Cardiac muscle cell (in vitro differentiated cells and primary cell): ENCODE measurements around the gene SERPINA3. TPM values are rescaled to one million over a fixed set of nuclear protein-coding genes. Genes with fewer than 3 reads are reported as not detected.

Experiments used
- DNase-seq, 2 donors: peaks; one replicate each; pipeline versions ENCODE4 v3.0.0 to v3.0.0-alpha.2; 2010 to 2017; ENCODE audit warnings: low read depth in 1 of 2, low spot score in 1 of 2
- H3K27ac ChIP-seq: fragments of 200-600 bp; sonication (generic); 2 replicates; pipeline ENCODE4 v1.5.1; 2016
- H3K27me3 ChIP-seq: fragments of 200-600 bp; sonication (generic); 2 replicates; pipeline ENCODE4 v1.6.0; 2016; ENCODE audit warnings: control low read depth
- H3K36me3 ChIP-seq: fragments of 200-600 bp; sonication (generic); 2 replicates; pipeline ENCODE4 v1.5.1; 2016; ENCODE audit warnings: control low read depth
- H3K4me1 ChIP-seq: fragments of 200-600 bp; sonication (generic); 2 replicates; pipeline ENCODE4 v1.8.1; 2017; ENCODE audit warnings: low read depth, mild to moderate bottlenecking, mixed run types
- H3K4me3 ChIP-seq: fragments of 200-600 bp; sonication (generic); 2 replicates; pipeline ENCODE4 v1.5.1; 2016; ENCODE audit warnings: mild to moderate bottlenecking
- H3K9me3 ChIP-seq: fragments of 200-600 bp; sonication (generic); 2 replicates; pipeline ENCODE4 v1.5.1; 2017; ENCODE audit warnings: low read depth, mild to moderate bottlenecking, control low read depth
- polyA plus RNA-seq: library from polyadenylated mRNA; unstranded; fragments of >200 nt; fragmentation: Nextera tagmentation; extraction: Ambion mirVana; gene quantifications from 2 replicates; pipeline ENCODE4 v1.2.1, GENCODE V29; 2016
- total RNA-seq: library from RNA; depleted of rRNA; stranded (reverse); fragments of >200 nt; gene quantifications from 2 replicates; pipeline ENCODE4 v1.2.3, GENCODE V29; 2016
- TF ChIP-seq, protein P1 (sequence below): IDR thresholded peaks from 2 replicates; pipeline ENCODE4 v1.5.1; 2012; ENCODE audit warnings: low read depth, mild to moderate bottlenecking, low read length

Gene SERPINA3
- total and polyA plus RNA-seq, 2 experiments from 2014 or later, result 0.31 TPM; not detected in 1

DNA sequence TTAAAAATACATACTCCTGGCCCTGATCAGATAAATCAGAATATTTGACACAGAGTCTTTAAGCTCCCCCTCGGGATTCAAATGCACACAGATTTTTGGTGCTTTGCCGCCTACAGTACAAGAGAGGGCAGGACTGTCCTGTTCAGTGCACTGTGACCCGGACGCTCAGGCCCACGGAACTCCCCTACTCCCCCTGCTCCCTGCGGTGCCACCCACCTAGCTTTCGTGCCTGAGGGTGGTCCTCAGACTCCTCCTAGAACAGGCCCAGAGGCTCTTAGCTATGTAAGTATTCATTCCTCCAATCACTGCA is 13.7 kb upstream of the SERPINA3 start:
- TF ChIP-seq, protein P1, sequence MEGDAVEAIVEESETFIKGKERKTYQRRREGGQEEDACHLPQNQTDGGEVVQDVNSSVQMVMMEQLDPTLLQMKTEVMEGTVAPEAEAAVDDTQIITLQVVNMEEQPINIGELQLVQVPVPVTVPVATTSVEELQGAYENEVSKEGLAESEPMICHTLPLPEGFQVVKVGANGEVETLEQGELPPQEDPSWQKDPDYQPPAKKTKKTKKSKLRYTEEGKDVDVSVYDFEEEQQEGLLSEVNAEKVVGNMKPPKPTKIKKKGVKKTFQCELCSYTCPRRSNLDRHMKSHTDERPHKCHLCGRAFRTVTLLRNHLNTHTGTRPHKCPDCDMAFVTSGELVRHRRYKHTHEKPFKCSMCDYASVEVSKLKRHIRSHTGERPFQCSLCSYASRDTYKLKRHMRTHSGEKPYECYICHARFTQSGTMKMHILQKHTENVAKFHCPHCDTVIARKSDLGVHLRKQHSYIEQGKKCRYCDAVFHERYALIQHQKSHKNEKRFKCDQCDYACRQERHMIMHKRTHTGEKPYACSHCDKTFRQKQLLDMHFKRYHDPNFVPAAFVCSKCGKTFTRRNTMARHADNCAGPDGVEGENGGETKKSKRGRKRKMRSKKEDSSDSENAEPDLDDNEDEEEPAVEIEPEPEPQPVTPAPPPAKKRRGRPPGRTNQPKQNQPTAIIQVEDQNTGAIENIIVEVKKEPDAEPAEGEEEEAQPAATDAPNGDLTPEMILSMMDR, result no peak
- no peaks in the 10 kb centered on the region for H3K9me3 ChIP-seq
- no peak for DNase-seq
- no peak overlapping the region for H3K27ac ChIP-seq
- no peak overlapping the region for H3K4me3 ChIP-seq
- H3K4me1 ChIP-seq, result no peaks in the 10 kb centered on the region
- H3K36me3 ChIP-seq, result no peaks in the 10 kb centered on the region
- H3K27me3 ChIP-seq, result no peaks in the 10 kb centered on the region

DNA sequence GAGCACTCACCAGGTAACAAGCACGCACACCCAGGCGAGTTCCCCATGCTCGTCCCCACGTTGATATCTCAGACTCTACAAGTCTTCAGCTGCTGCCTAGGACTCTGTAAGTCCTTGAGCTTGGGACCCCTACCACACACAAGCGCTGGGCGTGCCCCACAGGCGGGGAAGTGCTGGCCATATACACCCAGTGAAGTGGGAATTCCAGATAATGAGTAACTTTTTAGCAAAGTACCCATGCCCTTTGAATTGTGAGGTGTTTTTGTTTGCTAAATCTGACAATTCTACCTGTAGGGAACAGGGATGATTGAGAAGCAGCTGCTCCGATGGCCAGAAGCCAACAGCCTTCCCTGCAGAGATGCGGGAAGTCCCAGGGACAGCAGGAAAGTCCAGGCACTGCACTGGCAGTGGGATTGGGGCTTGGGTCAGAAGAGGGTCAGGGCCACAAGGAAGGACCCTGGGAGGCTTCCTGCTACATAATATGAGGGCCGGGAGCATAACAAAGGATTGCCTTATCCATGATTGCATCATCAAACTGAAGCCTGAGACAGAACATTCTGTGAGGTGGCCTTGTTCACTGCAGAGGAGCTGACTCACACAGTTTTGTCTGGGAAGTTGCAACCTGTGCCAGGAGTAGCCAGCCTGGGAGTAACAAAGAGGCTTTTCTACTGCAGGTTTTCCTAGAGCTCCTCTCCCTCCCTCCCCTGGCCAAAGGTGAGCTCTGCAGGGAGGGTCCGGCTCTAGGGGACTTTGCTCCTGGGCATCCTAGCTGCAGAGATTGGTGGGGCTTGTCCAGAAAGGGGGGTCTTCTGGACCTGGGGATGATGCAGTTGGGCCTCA is 13.2 kb upstream of the SERPINA3 start:
- Histone ChIP-seq H3K27me3 (no peaks in the 10 kb centered on the region), H3K9me3 (no peaks in the 10 kb centered on the region), H3K4me1 (no peaks in the 10 kb centered on the region), H3K4me3 (no peak overlapping the region), H3K36me3 (no peaks in the 10 kb centered on the region), H3K27ac (no peak overlapping the region)
- peak in 1 of 2 donors; percentile 98 for DNase-seq
- TF ChIP-seq, protein P1, result peak; percentile 28

DNA sequence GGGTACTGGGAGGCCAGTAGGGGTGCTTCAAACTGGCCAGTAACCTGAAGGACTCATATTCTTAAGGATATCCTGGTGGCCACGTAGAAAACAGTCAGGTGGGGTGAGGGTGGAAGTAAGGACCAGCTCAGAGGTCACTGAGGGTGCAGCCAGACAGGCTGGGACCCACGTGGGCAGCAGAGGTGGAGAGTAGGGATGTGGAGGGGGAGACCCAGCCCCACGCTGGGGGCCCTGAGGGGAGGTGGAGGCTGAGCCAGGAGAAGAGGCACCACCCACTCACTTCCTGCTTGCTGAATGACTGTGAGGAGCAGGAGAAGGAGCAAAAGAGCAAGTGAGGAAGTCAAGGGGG is 12.6 kb upstream of the SERPINA3 start:
- no peak overlapping the region for H3K4me3 ChIP-seq
- peak in 1 of 2 donors; percentile 27 for DNase-seq

DNA sequence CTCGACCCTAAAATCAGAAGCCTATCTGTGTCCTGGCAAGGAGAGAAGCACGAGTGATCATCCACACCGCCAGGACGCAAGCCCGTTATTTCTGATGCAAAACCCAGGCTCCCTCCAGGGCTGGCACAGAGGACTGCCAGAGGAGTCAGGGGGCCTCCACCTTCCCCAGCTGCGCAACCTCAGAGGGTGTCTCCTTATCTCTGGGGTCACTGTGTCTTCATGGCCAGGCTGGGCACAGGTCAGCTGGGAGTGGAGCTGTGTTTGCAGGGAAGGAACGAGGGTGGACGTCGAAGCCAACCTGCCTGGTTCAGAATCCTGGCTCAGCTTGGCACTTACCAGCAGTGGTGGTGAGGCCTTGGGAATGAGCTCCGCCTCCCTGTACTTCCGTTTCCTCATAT is 12.0 kb upstream of the SERPINA3 start:
- Histone ChIP-seq H3K4me3 (no peak overlapping the region), H3K27me3 (no peaks in the 10 kb centered on the region), H3K36me3 (no peaks in the 10 kb centered on the region), H3K27ac (no peak overlapping the region), H3K4me1 (no peaks in the 10 kb centered on the region), H3K9me3 (no peaks in the 10 kb centered on the region)
- TF ChIP-seq, protein P1, result no peak
- no peak for DNase-seq

More for the DNA sequence above, 12.6 kb upstream of the SERPINA3 start:
- Histone ChIP-seq H3K4me1 (no peaks in the 10 kb centered on the region), H3K27me3 (no peaks in the 10 kb centered on the region), H3K27ac (no peak overlapping the region), H3K9me3 (no peaks in the 10 kb centered on the region), H3K36me3 (no peaks in the 10 kb centered on the region)
- TF ChIP-seq, protein P1, result no peak

DNA sequence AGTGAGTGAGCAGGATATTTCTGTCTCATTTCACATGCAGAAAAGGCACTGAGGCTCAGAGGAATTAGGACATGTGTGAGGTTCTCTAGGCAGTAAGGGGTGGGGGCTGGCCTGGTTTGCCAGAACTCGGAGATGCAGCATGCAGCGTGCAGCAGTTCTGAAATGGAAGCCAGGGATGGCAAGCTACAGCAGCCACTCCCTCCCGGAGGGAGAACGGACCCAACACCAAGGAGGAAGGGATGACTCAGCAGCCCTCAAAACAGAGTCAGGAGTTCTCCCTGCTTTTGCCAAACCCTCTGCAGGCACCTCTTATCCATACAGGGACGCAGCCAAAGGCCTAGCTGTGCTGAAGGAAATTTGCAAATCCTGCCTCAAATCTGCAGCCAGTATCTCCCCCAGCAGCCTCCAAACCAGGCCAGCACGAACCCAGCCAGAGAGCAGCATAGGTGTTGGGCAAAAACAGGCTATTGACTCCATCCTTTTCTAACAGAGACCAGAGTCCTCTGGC is 10.3 kb upstream of the SERPINA3 start:
- Histone ChIP-seq H3K36me3 (no peaks in the 10 kb centered on the region), H3K9me3 (no peaks in the 10 kb centered on the region), H3K4me1 (no peaks in the 10 kb centered on the region), H3K27ac (no peak overlapping the region), H3K4me3 (no peak overlapping the region), H3K27me3 (no peaks in the 10 kb centered on the region)
- TF ChIP-seq, protein P1, result no peak
- DNase-seq, result peak in 1 of 2 donors; percentile 97
